ENCODE results near the gene SESN3. TPM values are rescaled to one million over a fixed set of nuclear protein-coding genes. Genes with fewer than 3 reads are reported as not detected.

Gene SESN3
- total RNA-seq, 1 experiment from 2014 or later, result 6.3 TPM

DNA sequence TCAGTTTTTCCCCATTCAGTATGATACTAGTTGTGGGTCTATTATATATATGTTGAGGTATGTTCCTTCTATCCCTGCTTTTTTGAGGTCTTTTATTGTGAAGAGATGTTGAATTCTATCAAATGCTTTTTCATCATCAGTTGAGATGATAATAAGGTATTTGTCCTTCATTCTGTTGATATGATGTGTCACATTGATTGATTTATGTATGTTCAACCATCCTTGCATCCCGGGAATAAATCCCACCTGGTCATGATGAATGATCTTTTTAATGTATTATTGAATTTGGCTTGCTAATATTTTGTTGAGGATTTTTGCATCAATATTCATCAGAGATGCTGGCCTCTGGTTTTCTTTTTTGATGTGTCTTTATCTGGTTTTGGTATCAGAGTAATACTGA lies 115.4 kb downstream of the SESN3 start:
- Mint-ChIP-seq H3K4me3 (ENCODE audit: unreplicated experiment) (no peak overlapping the region), H3K9me3 (ENCODE audit: unreplicated experiment) (peaks cover 7% of the 10 kb centered on the region), H3K4me1 (ENCODE audit: insufficient read depth, unreplicated experiment) (peaks cover 12% of the 10 kb centered on the region), H3K27ac (ENCODE audit: low read depth, unreplicated experiment) (no peak overlapping the region), H3K36me3 (ENCODE audit: insufficient read depth, unreplicated experiment) (no peaks in the 10 kb centered on the region), H3K27me3 (ENCODE audit: insufficient read depth, unreplicated experiment) (no peaks in the 10 kb centered on the region)
- no TSS peak for BruUV-seq (replicated peaks)
- intact Hi-C loops (cut with micrococcal nuclease), result no loop called here
- ChIA-PET POLR2A (interaction anchor here (1.2 kb wide), 1 partner anchor 8 kb away, joined by 5 read pairs; no protein-coding TSS in a partner anchor), CTCF (interaction anchor here (0.7 kb wide), 1 partner anchor 218 kb away, joined by 3 read pairs; no protein-coding TSS in a partner anchor)
- DNase-seq (ENCODE audit: unreplicated experiment), result no peak
- TF ChIP-seq CTCF (IDR thresholded peaks at IDR 0.05; ENCODE audit: unreplicated experiment), result no peak

Other genes with a start within 250 kb of the SESN3 start
- not detected in 2 replicates for gene KDM4E, start 205.9 kb downstream of the SESN3 start, total RNA-seq (2022)
- not detected in 2 replicates for gene KDM4F, start 181.8 kb downstream of the SESN3 start, total RNA-seq (2022)
- 48.5 and 55.6 TPM in 2 replicates for gene SRSF8, start 164.3 kb downstream of the SESN3 start, total RNA-seq (2022)
- gene ENDOD1, start 141.4 kb downstream of the SESN3 start, total RNA-seq (2022), result 10.8 and 11.4 TPM in 2 replicates